Activated CD8-positive, alpha-beta memory T cell treated with anti-CD3 and anti-CD28 coated beads for 1 hour (primary cell): ENCODE results near the gene MEGF11.

Experiments used
- DNase-seq, 2 donors: peaks; one replicate each; pipeline ENCODE4 v3.0.0-alpha.2; 2020; ENCODE audit warnings: low read depth in 1 of 2; ENCODE audit errors: extremely low read depth in 1 of 2

MEGF11 gene

GRCh38 chr15:66097151-66098021, 156.2 kb downstream of the MEGF11 start:
- no peak for DNase-seq

GRCh38 chr15:66096688-66097058, 156.9 kb downstream of the MEGF11 start:
- DNase-seq: no peak

GRCh38 chr15:66095871-66096687, 157.5 kb downstream of the MEGF11 start:
- DNase-seq: no peak

GRCh38 chr15:66094331-66094730, 159.2 kb downstream of the MEGF11 start:
- DNase-seq: no peak

GRCh38 chr15:66092053-66093016, 161.2 kb downstream of the MEGF11 start:
- DNase-seq: no peak

- no peak for DNase-seq
These were observed 164.0 kb downstream of the MEGF11 start for GRCh38 chr15:66089509-66089908.

- DNase-seq: no peak
These were observed 164.5 kb downstream of the MEGF11 start for GRCh38 chr15:66089049-66089448.

- no peak for DNase-seq
These were observed 168.4 kb downstream of the MEGF11 start for GRCh38 chr15:66085128-66085527.

- no peak for DNase-seq
These were observed 168.8 kb downstream of the MEGF11 start for GRCh38 chr15:66084704-66085103.

- DNase-seq: no peak
These were observed 172.7 kb downstream of the MEGF11 start for GRCh38 chr15:66080717-66081398.

GRCh38 chr15:66078929-66079275, 174.6 kb downstream of the MEGF11 start:
- DNase-seq: no peak

GRCh38 chr15:66078196-66078928, 175.2 kb downstream of the MEGF11 start:
- no peak for DNase-seq

- DNase-seq: no peak
These were observed 176.3 kb downstream of the MEGF11 start for GRCh38 chr15:66077320-66077663.

- no peak for DNase-seq
These were observed 176.8 kb downstream of the MEGF11 start for GRCh38 chr15:66076591-66077319.

GRCh38 chr15:66075947-66076346, 177.6 kb downstream of the MEGF11 start:
- DNase-seq: no peak

- DNase-seq: no peak
These were observed 180.8 kb downstream of the MEGF11 start for GRCh38 chr15:66072616-66073361.

GRCh38 chr15:66071921-66072295, 181.6 kb downstream of the MEGF11 start:
- no peak for DNase-seq

- DNase-seq: no peak
These were observed 182.2 kb downstream of the MEGF11 start for GRCh38 chr15:66071160-66071920.
